ENCODE results near the gene BCL11A.

DNA sequence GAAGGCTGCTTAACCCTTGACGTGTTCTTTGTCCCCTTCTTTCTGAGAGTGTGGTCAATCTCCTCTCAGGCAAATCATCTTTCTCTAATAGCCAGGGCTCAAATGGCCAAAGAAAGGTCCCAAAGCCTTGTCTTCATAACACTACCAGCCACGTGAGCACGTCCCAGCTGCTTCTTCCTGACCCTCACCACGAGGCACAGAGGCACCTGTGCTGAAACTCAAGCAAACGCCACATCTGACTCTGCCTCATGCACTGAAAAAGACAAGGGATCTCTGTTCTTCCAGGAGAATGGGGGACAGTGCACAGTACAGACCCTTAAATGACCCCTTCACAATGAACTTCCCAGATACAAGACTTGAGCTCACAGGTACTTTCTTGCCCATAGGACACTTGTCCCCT is 31.8 kb downstream of the BCL11A start:
- TF ChIP-seq, protein P1, sequence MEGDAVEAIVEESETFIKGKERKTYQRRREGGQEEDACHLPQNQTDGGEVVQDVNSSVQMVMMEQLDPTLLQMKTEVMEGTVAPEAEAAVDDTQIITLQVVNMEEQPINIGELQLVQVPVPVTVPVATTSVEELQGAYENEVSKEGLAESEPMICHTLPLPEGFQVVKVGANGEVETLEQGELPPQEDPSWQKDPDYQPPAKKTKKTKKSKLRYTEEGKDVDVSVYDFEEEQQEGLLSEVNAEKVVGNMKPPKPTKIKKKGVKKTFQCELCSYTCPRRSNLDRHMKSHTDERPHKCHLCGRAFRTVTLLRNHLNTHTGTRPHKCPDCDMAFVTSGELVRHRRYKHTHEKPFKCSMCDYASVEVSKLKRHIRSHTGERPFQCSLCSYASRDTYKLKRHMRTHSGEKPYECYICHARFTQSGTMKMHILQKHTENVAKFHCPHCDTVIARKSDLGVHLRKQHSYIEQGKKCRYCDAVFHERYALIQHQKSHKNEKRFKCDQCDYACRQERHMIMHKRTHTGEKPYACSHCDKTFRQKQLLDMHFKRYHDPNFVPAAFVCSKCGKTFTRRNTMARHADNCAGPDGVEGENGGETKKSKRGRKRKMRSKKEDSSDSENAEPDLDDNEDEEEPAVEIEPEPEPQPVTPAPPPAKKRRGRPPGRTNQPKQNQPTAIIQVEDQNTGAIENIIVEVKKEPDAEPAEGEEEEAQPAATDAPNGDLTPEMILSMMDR (IDR thresholded peaks at IDR 0.05) = no peak
- TF ChIP-seq POLR2A (IDR thresholded peaks at IDR 0.05) = no peak
